HCT116 (cell line): Measurements from ENCODE around the gene NT5C2.

ENCODE experiments used
- POLR2A ChIP-seq: IDR thresholded peaks from 2 replicates; pipeline ENCODE4 v1.7.0; 2011; ENCODE audit warnings: borderline replicate concordance; ENCODE audit not compliant: insufficient read depth, insufficient read length; ENCODE audit errors: extremely low read depth
- POLR2AphosphoS5 ChIP-seq: IDR thresholded peaks from 2 replicates; pipeline ENCODE4 v1.6.1; 2011; ENCODE audit warnings: mild to moderate bottlenecking, low read depth, low read length, moderate library complexity
- TF ChIP-seq, protein P1 (sequence below), 3 experiments: fragments of 200-600 bp in 1 of 3; sonication (generic) in 1 of 3; IDR thresholded peaks in 2 of 3; conservative IDR thresholded peaks in 1 of 3; 2 replicates each; pipeline ENCODE4 v1.5.1; 2012 to 2017; ENCODE audit warnings: low read depth in 2 of 3, low read length in 2 of 3, antibody characterized with exemption in 1 of 3, borderline replicate concordance in 1 of 3, control low read depth in 1 of 3, mild to moderate bottlenecking in 1 of 3, mixed read lengths in 1 of 3, mixed run types in 1 of 3, moderate library complexity in 1 of 3; ENCODE audit not compliant: insufficient read depth in 1 of 3
- TF ChIP-seq, protein P2 (sequence below): IDR thresholded peaks from 2 replicates; pipeline ENCODE4 v1.6.1; 2012

DNA sequence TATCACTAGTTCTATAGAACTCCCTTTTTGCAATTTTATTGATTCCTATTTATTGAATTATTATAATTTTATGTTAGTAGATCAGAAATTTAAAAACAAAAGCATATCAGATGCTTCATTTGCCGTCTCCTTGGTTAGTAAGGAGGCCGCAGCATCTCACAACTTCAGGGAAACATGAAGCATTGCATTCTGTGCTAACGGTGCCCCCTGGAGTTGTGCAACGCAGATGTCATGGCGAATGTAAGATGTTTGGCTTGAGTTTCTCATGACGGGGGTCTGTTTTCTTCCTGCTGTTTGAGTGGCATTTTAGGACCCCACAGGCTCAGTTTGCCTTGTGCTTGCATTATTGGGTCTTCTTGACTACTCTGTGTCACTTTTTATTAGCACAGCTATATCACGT, 150.2 kb downstream of the NT5C2 start:
- TF ChIP-seq POLR2A: no peak
- no peak for TF ChIP-seq POLR2AphosphoS5
- TF ChIP-seq, protein P1, sequence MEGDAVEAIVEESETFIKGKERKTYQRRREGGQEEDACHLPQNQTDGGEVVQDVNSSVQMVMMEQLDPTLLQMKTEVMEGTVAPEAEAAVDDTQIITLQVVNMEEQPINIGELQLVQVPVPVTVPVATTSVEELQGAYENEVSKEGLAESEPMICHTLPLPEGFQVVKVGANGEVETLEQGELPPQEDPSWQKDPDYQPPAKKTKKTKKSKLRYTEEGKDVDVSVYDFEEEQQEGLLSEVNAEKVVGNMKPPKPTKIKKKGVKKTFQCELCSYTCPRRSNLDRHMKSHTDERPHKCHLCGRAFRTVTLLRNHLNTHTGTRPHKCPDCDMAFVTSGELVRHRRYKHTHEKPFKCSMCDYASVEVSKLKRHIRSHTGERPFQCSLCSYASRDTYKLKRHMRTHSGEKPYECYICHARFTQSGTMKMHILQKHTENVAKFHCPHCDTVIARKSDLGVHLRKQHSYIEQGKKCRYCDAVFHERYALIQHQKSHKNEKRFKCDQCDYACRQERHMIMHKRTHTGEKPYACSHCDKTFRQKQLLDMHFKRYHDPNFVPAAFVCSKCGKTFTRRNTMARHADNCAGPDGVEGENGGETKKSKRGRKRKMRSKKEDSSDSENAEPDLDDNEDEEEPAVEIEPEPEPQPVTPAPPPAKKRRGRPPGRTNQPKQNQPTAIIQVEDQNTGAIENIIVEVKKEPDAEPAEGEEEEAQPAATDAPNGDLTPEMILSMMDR (IDR thresholded peaks at IDR 0.05 in 2 of 3, conservative IDR thresholded peaks at IDR 0.05 in 1 of 3; ENCODE audit: borderline replicate concordance in 1 of 3, insufficient read depth in 1 of 3, low read depth in 2 of 3, low read length in 2 of 3): peak in 2 of 3 experiments; percentile 38 to 41; a peak in 3 of 6 replicates
- TF ChIP-seq, protein P2, sequence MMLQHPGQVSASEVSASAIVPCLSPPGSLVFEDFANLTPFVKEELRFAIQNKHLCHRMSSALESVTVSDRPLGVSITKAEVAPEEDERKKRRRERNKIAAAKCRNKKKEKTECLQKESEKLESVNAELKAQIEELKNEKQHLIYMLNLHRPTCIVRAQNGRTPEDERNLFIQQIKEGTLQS: no peak
